ENCODE measurements around the gene SLC52A1. TPM values are rescaled to one million over a fixed set of nuclear protein-coding genes. Genes with fewer than 3 reads are reported as not detected.

Gene SLC52A1
- total and polyA plus RNA-seq, 10 of the 15 experiments (the other 5 are each of a cell fraction or from before 2014, with no cell fraction given), result 0.04 to 0.11 TPM; not detected in 8

DNA sequence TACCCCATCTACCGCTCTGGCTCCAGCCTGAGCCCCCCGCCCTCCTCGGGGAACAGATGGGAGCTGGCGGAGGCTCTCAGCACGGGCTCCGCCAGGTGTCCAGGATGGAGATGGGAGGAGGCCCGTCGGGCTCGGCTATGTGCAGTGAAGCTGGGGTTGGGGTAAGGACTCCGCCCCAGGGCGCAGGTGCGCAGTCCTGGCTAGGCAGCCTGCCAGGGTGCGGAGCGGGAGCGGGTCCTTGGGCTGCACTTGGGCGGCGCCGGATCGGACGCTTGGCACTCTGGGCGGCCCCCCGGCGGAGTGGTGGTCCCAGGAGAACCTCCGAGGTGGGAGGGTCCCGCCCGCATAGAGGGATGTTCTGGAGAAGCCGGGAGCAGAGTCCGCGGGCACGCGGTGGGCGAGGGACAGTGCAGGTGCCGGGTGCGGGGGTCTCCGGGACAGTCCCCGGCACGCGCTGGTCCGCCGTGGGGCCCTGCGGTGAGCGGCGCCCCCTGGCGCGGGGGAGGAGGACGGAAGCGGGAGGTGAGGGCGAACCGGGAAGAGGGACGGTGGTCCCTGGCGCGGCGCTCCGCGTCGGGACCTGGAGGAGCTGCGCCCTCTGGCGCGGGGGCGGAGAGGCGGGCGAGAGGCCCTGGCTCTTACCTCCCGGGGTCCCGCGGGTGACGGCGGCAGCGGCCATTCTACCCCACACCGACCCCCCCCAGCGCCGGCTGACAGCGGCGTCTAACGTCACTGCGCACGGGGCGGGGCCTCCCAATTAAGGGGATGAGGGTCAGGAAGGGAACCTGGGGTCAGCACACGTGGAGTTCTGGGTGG, 48.1 kb downstream of the SLC52A1 start, which contains the start of gene CAMTA2 (continued):
- TF ChIP-seq ZNF384 (IDR thresholded peaks at IDR 0.05; ENCODE audit: borderline replicate concordance, low read depth, low read length) (no peak), SREBF1 (IDR thresholded peaks at IDR 0.05; ENCODE audit: low read length) (0 out of 2 replicates have a peak, but pooled peaks have one; percentile 42), NBN (IDR thresholded peaks at IDR 0.05) (no peak), EGR1 (IDR thresholded peaks at IDR 0.05; ENCODE audit: borderline replicate concordance in 1 of 2, low read depth in 2 of 2, low read length in 2 of 2) (peak; percentile 48 to 88), SMARCA5 (IDR thresholded peaks at IDR 0.05) (no peak; the same call in none of the 2 replicates), FOXM1 (IDR thresholded peaks at IDR 0.05; ENCODE audit: low read depth, low read length) (peak; percentile 65; the same call in 1 of the 2 replicates), IRF4 (IDR thresholded peaks at IDR 0.05; ENCODE audit: low read depth, low read length) (peak; percentile 31; the same call in 1 of the 2 replicates), RB1 (IDR thresholded peaks at IDR 0.05; ENCODE audit: borderline replicate concordance) (peak; percentile 88; the same call in 1 of the 2 replicates), RUNX3 (IDR thresholded peaks at IDR 0.05; ENCODE audit: low read length) (peak; percentile 77), BHLHE40 (IDR thresholded peaks at IDR 0.05; ENCODE audit: borderline replicate concordance in 1 of 2, low read depth in 2 of 2, low read length in 1 of 2) (peak; percentile 65 to 93), ATF7 (IDR thresholded peaks at IDR 0.05; ENCODE audit: low read depth) (0 out of 2 replicates have a peak, but pooled peaks have one; percentile 19), NFYB (IDR thresholded peaks at IDR 0.05; ENCODE audit: insufficient read depth, low read depth, low read length) (no peak), SUZ12 (IDR thresholded peaks at IDR 0.05; ENCODE audit: unreplicated experiment) (no peak)
- TF ChIP-seq, protein P1, sequence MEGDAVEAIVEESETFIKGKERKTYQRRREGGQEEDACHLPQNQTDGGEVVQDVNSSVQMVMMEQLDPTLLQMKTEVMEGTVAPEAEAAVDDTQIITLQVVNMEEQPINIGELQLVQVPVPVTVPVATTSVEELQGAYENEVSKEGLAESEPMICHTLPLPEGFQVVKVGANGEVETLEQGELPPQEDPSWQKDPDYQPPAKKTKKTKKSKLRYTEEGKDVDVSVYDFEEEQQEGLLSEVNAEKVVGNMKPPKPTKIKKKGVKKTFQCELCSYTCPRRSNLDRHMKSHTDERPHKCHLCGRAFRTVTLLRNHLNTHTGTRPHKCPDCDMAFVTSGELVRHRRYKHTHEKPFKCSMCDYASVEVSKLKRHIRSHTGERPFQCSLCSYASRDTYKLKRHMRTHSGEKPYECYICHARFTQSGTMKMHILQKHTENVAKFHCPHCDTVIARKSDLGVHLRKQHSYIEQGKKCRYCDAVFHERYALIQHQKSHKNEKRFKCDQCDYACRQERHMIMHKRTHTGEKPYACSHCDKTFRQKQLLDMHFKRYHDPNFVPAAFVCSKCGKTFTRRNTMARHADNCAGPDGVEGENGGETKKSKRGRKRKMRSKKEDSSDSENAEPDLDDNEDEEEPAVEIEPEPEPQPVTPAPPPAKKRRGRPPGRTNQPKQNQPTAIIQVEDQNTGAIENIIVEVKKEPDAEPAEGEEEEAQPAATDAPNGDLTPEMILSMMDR (IDR thresholded peaks at IDR 0.05 in 2 of 3, conservative IDR thresholded peaks at IDR 0.05 in 1 of 3; ENCODE audit: control insufficient read depth in 2 of 3, extremely low read depth in 1 of 3, insufficient read depth in 1 of 3, low read depth in 3 of 3, low read length in 3 of 3), result peak; percentile 61 to 66 (median 66); a peak in 5 of 6 replicates
- TF ChIP-seq, protein P2, sequence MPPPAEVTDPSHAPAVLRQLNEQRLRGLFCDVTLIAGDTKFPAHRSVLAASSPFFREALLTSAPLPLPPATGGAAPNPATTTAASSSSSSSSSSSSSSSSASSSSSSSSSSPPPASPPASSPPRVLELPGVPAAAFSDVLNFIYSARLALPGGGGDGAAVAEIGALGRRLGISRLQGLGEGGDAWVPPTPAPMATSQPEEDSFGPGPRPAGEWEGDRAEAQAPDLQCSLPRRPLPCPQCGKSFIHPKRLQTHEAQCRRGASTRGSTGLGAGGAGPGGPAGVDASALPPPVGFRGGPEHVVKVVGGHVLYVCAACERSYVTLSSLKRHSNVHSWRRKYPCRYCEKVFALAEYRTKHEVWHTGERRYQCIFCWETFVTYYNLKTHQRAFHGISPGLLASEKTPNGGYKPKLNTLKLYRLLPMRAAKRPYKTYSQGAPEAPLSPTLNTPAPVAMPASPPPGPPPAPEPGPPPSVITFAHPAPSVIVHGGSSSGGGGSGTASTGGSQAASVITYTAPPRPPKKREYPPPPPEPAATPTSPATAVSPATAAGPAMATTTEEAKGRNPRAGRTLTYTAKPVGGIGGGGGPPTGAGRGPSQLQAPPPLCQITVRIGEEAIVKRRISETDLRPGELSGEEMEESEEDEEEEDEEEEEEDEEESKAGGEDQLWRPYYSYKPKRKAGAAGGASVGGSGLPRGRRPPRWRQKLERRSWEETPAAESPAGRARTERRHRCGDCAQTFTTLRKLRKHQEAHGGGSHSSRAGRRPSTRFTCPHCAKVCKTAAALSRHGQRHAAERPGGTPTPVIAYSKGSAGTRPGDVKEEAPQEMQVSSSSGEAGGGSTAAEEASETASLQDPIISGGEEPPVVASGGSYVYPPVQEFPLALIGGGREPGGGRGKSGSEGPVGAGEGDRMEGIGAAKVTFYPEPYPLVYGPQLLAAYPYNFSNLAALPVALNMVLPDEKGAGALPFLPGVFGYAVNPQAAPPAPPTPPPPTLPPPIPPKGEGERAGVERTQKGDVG (CRISPR knock-in tag; IDR thresholded peaks at IDR 0.05), result no peak
- TF ChIP-seq, protein P3, sequence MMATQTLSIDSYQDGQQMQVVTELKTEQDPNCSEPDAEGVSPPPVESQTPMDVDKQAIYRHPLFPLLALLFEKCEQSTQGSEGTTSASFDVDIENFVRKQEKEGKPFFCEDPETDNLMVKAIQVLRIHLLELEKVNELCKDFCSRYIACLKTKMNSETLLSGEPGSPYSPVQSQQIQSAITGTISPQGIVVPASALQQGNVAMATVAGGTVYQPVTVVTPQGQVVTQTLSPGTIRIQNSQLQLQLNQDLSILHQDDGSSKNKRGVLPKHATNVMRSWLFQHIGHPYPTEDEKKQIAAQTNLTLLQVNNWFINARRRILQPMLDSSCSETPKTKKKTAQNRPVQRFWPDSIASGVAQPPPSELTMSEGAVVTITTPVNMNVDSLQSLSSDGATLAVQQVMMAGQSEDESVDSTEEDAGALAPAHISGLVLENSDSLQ (IDR thresholded peaks at IDR 0.05), result peak; percentile 66
- TF ChIP-seq, protein P4, sequence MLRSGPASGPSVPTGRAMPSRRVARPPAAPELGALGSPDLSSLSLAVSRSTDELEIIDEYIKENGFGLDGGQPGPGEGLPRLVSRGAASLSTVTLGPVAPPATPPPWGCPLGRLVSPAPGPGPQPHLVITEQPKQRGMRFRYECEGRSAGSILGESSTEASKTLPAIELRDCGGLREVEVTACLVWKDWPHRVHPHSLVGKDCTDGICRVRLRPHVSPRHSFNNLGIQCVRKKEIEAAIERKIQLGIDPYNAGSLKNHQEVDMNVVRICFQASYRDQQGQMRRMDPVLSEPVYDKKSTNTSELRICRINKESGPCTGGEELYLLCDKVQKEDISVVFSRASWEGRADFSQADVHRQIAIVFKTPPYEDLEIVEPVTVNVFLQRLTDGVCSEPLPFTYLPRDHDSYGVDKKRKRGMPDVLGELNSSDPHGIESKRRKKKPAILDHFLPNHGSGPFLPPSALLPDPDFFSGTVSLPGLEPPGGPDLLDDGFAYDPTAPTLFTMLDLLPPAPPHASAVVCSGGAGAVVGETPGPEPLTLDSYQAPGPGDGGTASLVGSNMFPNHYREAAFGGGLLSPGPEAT (IDR thresholded peaks at IDR 0.05; ENCODE audit: low read depth), result peak; percentile 47; the same call in 1 of the 2 replicates
